Measurements from ENCODE around the gene PSMC3. TPM values are rescaled to one million over a fixed set of nuclear protein-coding genes. Genes with fewer than 3 reads are reported as not detected.

PSMC3 gene
- total and polyA plus RNA-seq, 2 donors (not counting 1 experiment from before 2014, with no cell fraction given), result 36.7 to 62.7 TPM

DNA sequence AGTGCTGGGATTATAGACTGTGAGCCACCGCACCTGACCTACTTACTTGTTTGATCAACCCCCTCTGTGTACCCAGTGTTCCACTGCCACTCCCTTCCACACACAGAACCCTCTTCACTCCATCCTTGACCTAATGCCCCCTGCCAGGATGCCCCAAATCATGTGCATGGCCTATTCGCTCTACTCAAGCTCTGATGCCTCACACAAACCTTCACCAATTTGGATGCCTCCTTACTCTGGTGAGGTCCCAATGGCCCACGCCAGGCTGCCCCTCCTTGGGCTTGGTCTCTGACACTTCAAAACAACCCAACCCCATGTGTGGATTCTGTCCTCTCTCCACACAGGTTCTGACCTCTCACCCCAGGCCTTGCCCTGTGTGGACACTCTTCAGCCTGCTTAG is 9.4 kb upstream of the PSMC3 start:
- WGBS (ENCODE audit: insufficient coverage), result 100% methylated on average over 3 of the region's 3 CpGs
- CTCF ChIA-PET, result no interaction called here
- Mint-ChIP-seq H3K9me3 (ENCODE audit: insufficient read depth) (no peaks in the 10 kb centered on the region), H3K4me3 (no peak overlapping the region), H3K27me3 (no peaks in the 10 kb centered on the region), H3K4me1 (no peaks in the 10 kb centered on the region), H3K27ac (no peak overlapping the region)
- Histone ChIP-seq H3K36me3 (replicated peaks in 1 of 2; ENCODE audit: control extremely low read depth in 1 of 2, control insufficient read depth in 1 of 2, extremely low read depth in 1 of 2, insufficient read depth in 2 of 2, low read length in 1 of 2) (no peaks in the 10 kb centered on the region), H2AFZ (ENCODE audit: insufficient read depth, low read depth, low read length, poor library complexity, severe bottlenecking) (no peak overlapping the region), H3K4me2 (replicated peaks; ENCODE audit: low read depth, low read length, poor library complexity, severe bottlenecking) (no peak overlapping the region), H3K4me1 (ENCODE audit: control insufficient read depth in 2 of 2, insufficient read depth in 2 of 2, low read length in 2 of 2) (no peaks in the 10 kb centered on the region), H3K9ac (ENCODE audit: low read length) (no peak overlapping the region), H3K79me2 (ENCODE audit: control insufficient read depth, insufficient read depth, low read length) (no peaks in the 10 kb centered on the region), H3K9me3 (ENCODE audit: control extremely low read depth in 1 of 3, control insufficient read depth in 2 of 3, insufficient read depth in 1 of 3, low read length in 2 of 3) (peaks cover 0 to 6% (median 0%) of the 10 kb centered on the region in 3 donors), H4K20me1 (ENCODE audit: control insufficient read depth, insufficient read depth, low read length, poor library complexity, severe bottlenecking) (no peaks in the 10 kb centered on the region), H3K4me3 (ENCODE audit: control extremely low read depth in 1 of 5, extremely low read depth in 1 of 5, insufficient read depth in 1 of 5, low read depth in 2 of 5, low read length in 4 of 5) (no peak overlapping the region), H3K27me3 (replicated peaks in 1 of 4; ENCODE audit: control extremely low read depth in 1 of 4, control insufficient read depth in 3 of 4, insufficient read depth in 4 of 4, low read length in 3 of 4) (no peaks in the 10 kb centered on the region), H3K27ac (ENCODE audit: low read length in 2 of 2) (no peak overlapping the region)
- DNase-seq, result no peak
- no peak for ATAC-seq (ENCODE audit: low read depth)
- intact Hi-C loops (cut with micrococcal nuclease), result no loop called here
- TF ChIP-seq CTCF (IDR thresholded peaks at IDR 0.05) (no peak), EZH2 (IDR thresholded peaks at IDR 0.05; ENCODE audit: borderline replicate concordance, insufficient read depth, low read depth, low read length, poor library complexity, severe bottlenecking) (no peak)
- POLR2A ChIA-PET, result no interaction called here

DNA sequence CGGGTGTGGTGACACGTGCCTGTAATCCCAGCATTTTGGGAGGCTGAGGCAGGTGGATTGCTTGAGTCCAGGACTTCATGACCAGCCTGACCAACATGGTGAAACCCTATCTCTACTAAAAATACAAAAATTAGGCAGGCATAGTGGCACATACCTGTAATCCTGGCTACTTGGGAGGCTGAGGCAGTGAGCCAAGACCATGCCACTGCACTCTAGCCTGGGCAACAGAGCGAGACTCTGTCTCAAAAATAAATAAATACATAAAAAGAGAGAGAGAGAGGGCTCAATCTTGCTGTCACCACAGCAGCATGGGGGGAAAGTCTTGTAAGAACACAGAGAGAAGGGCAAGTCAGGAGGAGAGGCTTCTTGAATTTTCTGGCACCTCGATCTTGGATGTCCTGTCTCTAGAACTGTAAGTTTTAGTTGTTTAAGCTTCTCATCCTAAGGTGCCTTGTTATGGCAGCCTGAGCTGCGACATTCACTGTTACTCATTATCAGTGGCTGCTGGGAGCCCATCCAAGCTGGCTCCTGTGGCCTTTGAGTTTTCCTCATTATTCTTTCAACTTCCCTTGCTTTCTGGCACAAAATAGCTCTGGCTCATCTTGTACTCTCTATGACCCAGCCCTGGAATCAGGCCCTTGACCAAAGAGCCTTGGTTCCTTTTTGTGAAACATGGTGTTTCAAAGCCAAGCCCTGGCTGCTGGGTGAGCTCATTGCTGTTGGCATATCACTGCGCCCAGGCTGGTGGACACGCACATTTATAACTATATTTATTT is 8.0 kb upstream of the PSMC3 start:
- Histone ChIP-seq H3K4me3 (ENCODE audit: control extremely low read depth in 1 of 5, extremely low read depth in 1 of 5, insufficient read depth in 1 of 5, low read depth in 2 of 5, low read length in 4 of 5) (no peak overlapping the region), H3K27me3 (replicated peaks in 1 of 4; ENCODE audit: control extremely low read depth in 1 of 4, control insufficient read depth in 3 of 4, insufficient read depth in 4 of 4, low read length in 3 of 4) (no peaks in the 10 kb centered on the region), H3K79me2 (ENCODE audit: control insufficient read depth, insufficient read depth, low read length) (no peaks in the 10 kb centered on the region), H2AFZ (ENCODE audit: insufficient read depth, low read depth, low read length, poor library complexity, severe bottlenecking) (no peak overlapping the region), H4K20me1 (ENCODE audit: control insufficient read depth, insufficient read depth, low read length, poor library complexity, severe bottlenecking) (no peaks in the 10 kb centered on the region), H3K4me2 (replicated peaks; ENCODE audit: low read depth, low read length, poor library complexity, severe bottlenecking) (no peak overlapping the region), H3K9ac (ENCODE audit: low read length) (no peak overlapping the region), H3K36me3 (replicated peaks in 1 of 2; ENCODE audit: control extremely low read depth in 1 of 2, control insufficient read depth in 1 of 2, extremely low read depth in 1 of 2, insufficient read depth in 2 of 2, low read length in 1 of 2) (no peaks in the 10 kb centered on the region), H3K4me1 (ENCODE audit: control insufficient read depth in 2 of 2, insufficient read depth in 2 of 2, low read length in 2 of 2) (no peaks in the 10 kb centered on the region), H3K27ac (ENCODE audit: low read length in 2 of 2) (no peak overlapping the region), H3K9me3 (ENCODE audit: control extremely low read depth in 1 of 3, control insufficient read depth in 2 of 3, insufficient read depth in 1 of 3, low read length in 2 of 3) (peaks cover 0 to 6% (median 0%) of the 10 kb centered on the region in 3 donors)
- Mint-ChIP-seq H3K27me3 (no peaks in the 10 kb centered on the region), H3K4me3 (no peak overlapping the region), H3K4me1 (no peaks in the 10 kb centered on the region), H3K9me3 (ENCODE audit: insufficient read depth) (no peaks in the 10 kb centered on the region), H3K27ac (no peak overlapping the region)
- no peak for DNase-seq
- 91% methylated on average over 6 of the region's 7 CpGs for WGBS (ENCODE audit: insufficient coverage)
- intact Hi-C loops (cut with micrococcal nuclease), result no loop called here
- ATAC-seq (ENCODE audit: low read depth), result no peak
- TF ChIP-seq CTCF (IDR thresholded peaks at IDR 0.05) (no peak), EZH2 (IDR thresholded peaks at IDR 0.05; ENCODE audit: borderline replicate concordance, insufficient read depth, low read depth, low read length, poor library complexity, severe bottlenecking) (no peak)
- ChIA-PET POLR2A (interaction anchor here (0.7 kb wide), 1 partner anchor 109 kb away, joined by 3 read pairs; no protein-coding TSS in a partner anchor), CTCF (interaction anchor here (1.6 kb wide), 1 partner anchor 22 kb away, joined by 4 read pairs; no protein-coding TSS in a partner anchor)
